GM12878 (cell line): ENCODE measurements around the gene TBRG1. TPM values are rescaled to one million over a fixed set of nuclear protein-coding genes. Genes with fewer than 3 reads are reported as not detected.

Experiments
- ATAC-seq: fragments of 200-7000 bp; cut with Tn5 transposase; 3 replicates; pipeline ENCODE4 v1.9.1; 2020; ENCODE audit warnings: mild to moderate bottlenecking, moderate library complexity
- BruUV-seq: library from RNA; stranded (reverse); fragments of 400-500 nt; replicated peaks from 2 replicates; lab custom pipeline; 2021; lab: Mats Ljungman, UMichigan
- CTCF ChIA-PET: fragments of 300-600 bp; sonication (Branson Sonifier 250); formaldehyde crosslinking; extraction: SDS; loops from one replicate; lab custom pipeline; 2021; ENCODE audit warnings: inconsistent platforms; lab: Yijun Ruan, JAX
- POLR2A ChIA-PET: fragments of 350-600 bp; formaldehyde crosslinking; extraction: SDS; loops from one replicate; lab custom pipeline; 2021; ENCODE audit warnings: inconsistent platforms; lab: Charles Lee
- RAD21 ChIA-PET: fragments of 300-600 bp; sonication (Branson Sonifier 250); formaldehyde crosslinking; loops from one replicate; lab custom pipeline; 2023; ENCODE audit warnings: antibody characterized with exemption; ENCODE audit not compliant: unreplicated experiment; lab: Charles Lee
- SMC1A ChIA-PET: fragments of 300-600 bp; sonication (Branson Sonifier 250); formaldehyde crosslinking; loops from one replicate; lab custom pipeline; 2023; ENCODE audit not compliant: unreplicated experiment, uncharacterized antibody; lab: Charles Lee
- DNase-seq: peaks from one replicate; pipeline ENCODE4 v3.0.0-alpha.2; 2011; ENCODE audit warnings: low read depth, low spot score
- FAIRE-seq: peaks from 3 replicates; lab custom pipeline; 2011; peaks lifted over from hg19 to GRCh38; lab: Jason Lieb, UNC
- H2AFZ ChIP-seq: 2 replicates; pipeline ENCODE4 v1.6.0; 2011; ENCODE audit warnings: low read depth, low read length, control low read depth; ENCODE audit not compliant: control insufficient read depth
- H3K27ac ChIP-seq: 2 replicates; pipeline ENCODE4 v1.5.1; 2011; ENCODE audit warnings: control low read depth; ENCODE audit not compliant: control insufficient read depth, insufficient read depth
- H3K27me3 ChIP-seq, 2 experiments: replicated peaks in 1 of 2; 2 replicates each; pipeline versions ENCODE4 v1.6.0 to v1.6.1; 2011; ENCODE audit warnings: low read length in 1 of 2; ENCODE audit not compliant: control insufficient read depth in 2 of 2, insufficient read depth in 2 of 2
- H3K36me3 ChIP-seq, 2 experiments: 2 replicates each; pipeline ENCODE4 v1.5.1; 2011; ENCODE audit warnings: low read length in 1 of 2; ENCODE audit not compliant: control insufficient read depth in 2 of 2, insufficient read depth in 2 of 2
- H3K4me1 ChIP-seq: 2 replicates; pipeline ENCODE4 v1.6.1; 2011; ENCODE audit warnings: mild to moderate bottlenecking, low read length, moderate library complexity, mixed read lengths; ENCODE audit not compliant: control insufficient read depth, insufficient read depth
- H3K4me2 ChIP-seq: 2 replicates; pipeline ENCODE4 v1.6.0; 2011; ENCODE audit warnings: control low read depth; ENCODE audit not compliant: control insufficient read depth, insufficient read depth
- H3K4me3 ChIP-seq: fragments of 200-600 bp; sonication (generic); 2 replicates; pipeline ENCODE4 v1.5.1; 2016
- H3K79me2 ChIP-seq: 2 replicates; pipeline ENCODE4 v1.6.0; 2011; ENCODE audit warnings: low read length; ENCODE audit not compliant: control insufficient read depth, insufficient read depth
- H3K9ac ChIP-seq: 2 replicates; pipeline ENCODE4 v1.8.0; 2011; ENCODE audit warnings: low read length, control low read depth, mixed read lengths; ENCODE audit not compliant: control insufficient read depth, insufficient read depth
- H3K9me3 ChIP-seq: replicated peaks from 3 replicates; pipeline ENCODE4 v1.5.1; 2011; ENCODE audit warnings: mild to moderate bottlenecking, low read length; ENCODE audit not compliant: control insufficient read depth, insufficient read depth
- H4K20me1 ChIP-seq: 2 replicates; pipeline ENCODE4 v1.6.0; 2011; ENCODE audit not compliant: control insufficient read depth, insufficient read depth
- EGR1 ChIP-seq, 2 experiments: IDR thresholded peaks; 1 replicate in 1 of 2; 2 replicates in 1 of 2; pipeline ENCODE4 v1.6.1; 2011 to 2012; ENCODE audit warnings: low read depth in 2 of 2, low read length in 2 of 2, borderline replicate concordance in 1 of 2, mild to moderate bottlenecking in 1 of 2, moderate library complexity in 1 of 2
- JUND ChIP-seq: IDR thresholded peaks from 2 replicates; pipeline ENCODE4 v1.6.1; 2012; ENCODE audit warnings: low read depth, mild to moderate bottlenecking, low read length, improper control_type of control experiment, moderate library complexity
- RELA ChIP-seq: fragments of 450-650 bp; IDR thresholded peaks from 2 replicates; pipeline ENCODE4 v1.8.0; 2014; ENCODE audit warnings: borderline replicate concordance; ENCODE audit not compliant: partially characterized antibody
- WGBS: methylation state at CpG from one replicate; pipeline ENCODE4 v1.1.6; 2016; ENCODE audit warnings: low lambda C conversion rate; ENCODE audit not compliant: insufficient replicate concordance, insufficient coverage; ENCODE audit errors: missing lambda C conversion rate; 5-methylcytosine and 5-hydroxymethylcytosine counted together
- in situ Hi-C: fragments of 300-500 bp; cut with MboI; formaldehyde crosslinking; loops from 9 replicates; pipeline ENCODE4 v1.14.3; 2018; ENCODE audit warnings: mixed read lengths
- intact Hi-C: fragments of 100-400 bp; cut with micrococcal nuclease; formaldehyde crosslinking; loops from one replicate; pipeline ENCODE4 v1.14.2; 2022; ENCODE audit not compliant: unreplicated experiment
- polyA plus RNA-seq, 11 experiments: library from polyadenylated mRNA; depleted of rRNA in 4 of 11; unstranded in 6 of 11; stranded (reverse) in 5 of 11; fragments of >200 nt; fragmentation: Nextera tagmentation in 4 of 11; fragmentation: Illumina TruSeq in 1 of 11; extraction: Ambion mirVana in 4 of 11; extraction: Trizol in 1 of 11; gene quantifications; 1 replicate in 1 of 11; 2 replicates in 10 of 11; pipeline versions ENCODE4 v1.2.1 to v1.2.3, GENCODE V29; 2011 to 2016; ENCODE audit warnings: inconsistent platforms in 2 of 11, missing spikeins in 2 of 11, low read depth in 1 of 11
- total RNA-seq, 4 experiments: library from RNA; depleted of rRNA in 3 of 4; stranded (reverse); fragments of >200 nt in 3 of 4; fragmentation: Illumina TruSeq in 1 of 4; extraction: Trizol in 1 of 4; gene quantifications; 2 replicates each; pipeline versions ENCODE4 v1.2.1 to v1.2.3, GENCODE V29; 2013 to 2021
- TF ChIP-seq, protein P1 (sequence below), 3 experiments: IDR thresholded peaks in 2 of 3; conservative IDR thresholded peaks in 1 of 3; 2 replicates each; pipeline ENCODE4 v1.5.1; 2011; ENCODE audit warnings: low read depth in 3 of 3, low read length in 3 of 3, mild to moderate bottlenecking in 3 of 3, control low read depth in 2 of 3, moderate library complexity in 2 of 3, inconsistent platforms in 1 of 3, mixed read lengths in 1 of 3; ENCODE audit not compliant: control insufficient read depth in 2 of 3, insufficient read depth in 1 of 3; ENCODE audit errors: extremely low read depth in 1 of 3

TBRG1 gene
- total and polyA plus RNA-seq, 10 of the 15 experiments (the other 5 are each of a cell fraction or from before 2014, with no cell fraction given), result 12.3 to 46.6 (median 26.2) TPM

- FAIRE-seq (no peak), ATAC-seq (peak; percentile 69)
- no peaks in the 10 kb centered on the region for H4K20me1 ChIP-seq
- WGBS, result 92% methylated on average over 1 of the region's 1 CpG
- no peak overlapping the region for H3K27ac ChIP-seq
- H3K27me3 ChIP-seq, result no peaks in the 10 kb centered on the region
- SMC1A ChIA-PET, result interaction anchor here (0.6 to 1.0 kb wide), 2 partner anchors 8 to 200 kb away, joined by 3 read pairs; no protein-coding TSS in a partner anchor
- RAD21 ChIA-PET, result no interaction called here
- no TSS peak for BruUV-seq
- no peak for TF ChIP-seq RELA
- TF ChIP-seq, protein P1, sequence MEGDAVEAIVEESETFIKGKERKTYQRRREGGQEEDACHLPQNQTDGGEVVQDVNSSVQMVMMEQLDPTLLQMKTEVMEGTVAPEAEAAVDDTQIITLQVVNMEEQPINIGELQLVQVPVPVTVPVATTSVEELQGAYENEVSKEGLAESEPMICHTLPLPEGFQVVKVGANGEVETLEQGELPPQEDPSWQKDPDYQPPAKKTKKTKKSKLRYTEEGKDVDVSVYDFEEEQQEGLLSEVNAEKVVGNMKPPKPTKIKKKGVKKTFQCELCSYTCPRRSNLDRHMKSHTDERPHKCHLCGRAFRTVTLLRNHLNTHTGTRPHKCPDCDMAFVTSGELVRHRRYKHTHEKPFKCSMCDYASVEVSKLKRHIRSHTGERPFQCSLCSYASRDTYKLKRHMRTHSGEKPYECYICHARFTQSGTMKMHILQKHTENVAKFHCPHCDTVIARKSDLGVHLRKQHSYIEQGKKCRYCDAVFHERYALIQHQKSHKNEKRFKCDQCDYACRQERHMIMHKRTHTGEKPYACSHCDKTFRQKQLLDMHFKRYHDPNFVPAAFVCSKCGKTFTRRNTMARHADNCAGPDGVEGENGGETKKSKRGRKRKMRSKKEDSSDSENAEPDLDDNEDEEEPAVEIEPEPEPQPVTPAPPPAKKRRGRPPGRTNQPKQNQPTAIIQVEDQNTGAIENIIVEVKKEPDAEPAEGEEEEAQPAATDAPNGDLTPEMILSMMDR (IDR thresholded peaks at IDR 0.05 in 2 of 3, conservative IDR thresholded peaks at IDR 0.05 in 1 of 3; ENCODE audit: control insufficient read depth in 2 of 3, extremely low read depth in 1 of 3, insufficient read depth in 1 of 3, low read depth in 3 of 3, low read length in 3 of 3), result peak in 2 of 3 experiments; percentile 18 to 25; a peak in 2 of 6 replicates
- TF ChIP-seq, all 136 proteins: peak for 1
- Histone ChIP-seq H3K4me3 (no peak overlapping the region), H3K4me2 (no peak overlapping the region), H2AFZ (no peak overlapping the region), H3K9me3 (no peaks in the 10 kb centered on the region), H3K9ac (no peak overlapping the region), H3K36me3 (peaks cover 5 to 14% of the 10 kb centered on the region in 2 experiments; a peak in 3 of 4 replicates), H3K79me2 (no peaks in the 10 kb centered on the region), H3K4me1 (no peaks in the 10 kb centered on the region)
- POLR2A ChIA-PET, result no interaction called here
- in situ Hi-C loops, result no loop called here
- intact Hi-C loops, result no loop called here
- no peak for DNase-seq
- CTCF ChIA-PET, result interaction anchor here (1.0 to 1.3 kb wide), 3 partner anchors 10 to 160 kb away, joined by 3 to 5 read pairs (median 3); partner anchors contain the start of gene TBRG1
Measured at GRCh38 chr11:124633355-124633754, 10.7 kb downstream of the TBRG1 start.

- POLR2A ChIA-PET, result no interaction called here
- SMC1A ChIA-PET, result no interaction called here
- Histone ChIP-seq H4K20me1 (no peaks in the 10 kb centered on the region), H3K4me1 (no peaks in the 10 kb centered on the region), H3K4me3 (no peak overlapping the region), H3K4me2 (no peak overlapping the region), H3K36me3 (peaks cover 5% of the 10 kb centered on the region in 2 experiments; a peak in 3 of 4 replicates), H3K27me3 (no peaks in the 10 kb centered on the region), H3K9me3 (no peaks in the 10 kb centered on the region; the same call in 2 of the 3 replicates)
- no peak for ATAC-seq
- no TSS peak for BruUV-seq
- 94% methylated on average over 3 of the region's 3 CpGs for WGBS
- in situ Hi-C loops, result no loop called here
- no peak for DNase-seq
- TF ChIP-seq JUND (no peak), EGR1 (IDR thresholded peaks at IDR 0.05; ENCODE audit: borderline replicate concordance in 1 of 2, low read depth in 2 of 2, low read length in 2 of 2) (no peak)
- TF ChIP-seq, all 136 proteins: peak for 0
- FAIRE-seq, result no peak
- Histone ChIP-seq H3K79me2 (no peaks in the 10 kb centered on the region), H3K27ac (no peak overlapping the region), H2AFZ (no peak overlapping the region), H3K9ac (no peak overlapping the region)
- CTCF ChIA-PET, result no interaction called here
- RAD21 ChIA-PET, result no interaction called here
- intact Hi-C loops, result no loop called here
Measured at GRCh38 chr11:124635932-124636331, 13.3 kb downstream of the TBRG1 start.
